ENCODE measurements around the gene PLD6.
A peak's percentile ranks its signal among the peaks of the same experiment; 100 is the strongest.

Gene PLD6

GRCh38 chr17:17153709-17154108 is 52.4 kb downstream of the PLD6 start:
- DNase-seq (ENCODE audit: low spot score), result no peak

- no peak for DNase-seq (ENCODE audit: low spot score)
Observed at GRCh38 chr17:17153071-17153470, 53.1 kb downstream of the PLD6 start.

- DNase-seq (ENCODE audit: low spot score), result no peak
Observed at GRCh38 chr17:17152385-17152784, 53.7 kb downstream of the PLD6 start.

GRCh38 chr17:17151962-17152361 is 54.2 kb downstream of the PLD6 start:
- peak; percentile 41 for DNase-seq (ENCODE audit: low spot score)

- no peak for DNase-seq (ENCODE audit: low spot score)
Observed at GRCh38 chr17:17151541-17151940, 54.6 kb downstream of the PLD6 start.

- DNase-seq (ENCODE audit: low spot score), result no peak
Observed at GRCh38 chr17:17151055-17151454, 55.1 kb downstream of the PLD6 start.
